GM12874 (cell line): ENCODE measurements around the gene CRIM1.

Experiments
- CTCF ChIP-seq: IDR thresholded peaks from 2 replicates; pipeline ENCODE4 v1.5.1; 2011; ENCODE audit warnings: low read depth, mild to moderate bottlenecking, control low read depth, low read length, moderate library complexity; ENCODE audit not compliant: insufficient read depth

CRIM1 gene

GRCh38 chr2:36530178-36530982 is 174.8 kb downstream of the CRIM1 start:
- TF ChIP-seq CTCF = no peak

- TF ChIP-seq CTCF = no peak
Measured at GRCh38 chr2:36530983-36531354, 175.4 kb downstream of the CRIM1 start.

- TF ChIP-seq CTCF = no peak
Measured at GRCh38 chr2:36534275-36534799, 178.8 kb downstream of the CRIM1 start.

GRCh38 chr2:36535099-36535498 is 179.5 kb downstream of the CRIM1 start:
- TF ChIP-seq CTCF = no peak

- TF ChIP-seq CTCF = no peak
Measured at GRCh38 chr2:36536776-36537175, 181.2 kb downstream of the CRIM1 start.

GRCh38 chr2:36538335-36538734 is 182.8 kb downstream of the CRIM1 start:
- no peak for TF ChIP-seq CTCF

- no peak for TF ChIP-seq CTCF
Measured at GRCh38 chr2:36539631-36540030, 184.1 kb downstream of the CRIM1 start.
